ENCODE measurements around the gene TUBA4B.
A peak's percentile ranks its signal among the peaks of the same experiment; 100 is the strongest.
"Not testable (repeated sequence)": the region's sequence is repeated elsewhere in the genome, so short reads cannot be mapped to it uniquely, and the experiment has no call there.

TUBA4B gene

GRCh38 chr2:219251656-219252055 is 1.4 kb upstream of the TUBA4B start:
- no peak overlapping the region for H3K27ac ChIP-seq (replicated peaks)
- H3K4me3 ChIP-seq (replicated peaks; ENCODE audit: insufficient read depth, low read length) = peak overlapping the region; percentile 79
- TF ChIP-seq GABPA (IDR thresholded peaks at IDR 0.05; ENCODE audit: low read depth) = no peak
- peak; percentile 53; the same call in 1 of the 2 replicates for TF ChIP-seq SPI1 (IDR thresholded peaks at IDR 0.05; ENCODE audit: borderline replicate concordance, low read depth)
- peak in 1 of 2 experiments; percentile 26 for DNase-seq (ENCODE audit: low read depth in 1 of 2, low spot score in 1 of 2)
- H3K27me3 ChIP-seq (ENCODE audit: insufficient read depth, poor library complexity, severe bottlenecking) = no peaks in the 10 kb centered on the region

- H3K27me3 ChIP-seq (ENCODE audit: insufficient read depth, poor library complexity, severe bottlenecking) = no peaks in the 10 kb centered on the region
- peak overlapping the region; percentile 79 for H3K4me3 ChIP-seq (replicated peaks; ENCODE audit: insufficient read depth, low read length)
- TF ChIP-seq GABPA (IDR thresholded peaks at IDR 0.05; ENCODE audit: low read depth) = no peak
- H3K27ac ChIP-seq (replicated peaks) = peak overlapping the region; percentile 74
- no peak for DNase-seq (ENCODE audit: low read depth in 1 of 2, low spot score in 1 of 2)
Observed at GRCh38 chr2:219252084-219252483, 959 bp upstream of the TUBA4B start.

GRCh38 chr2:219252570-219252899 is 508 bp upstream of the TUBA4B start:
- peak overlapping the region; percentile 74 for H3K27ac ChIP-seq (replicated peaks)
- no peaks in the 10 kb centered on the region for H3K27me3 ChIP-seq (ENCODE audit: insufficient read depth, poor library complexity, severe bottlenecking)
- no peak for DNase-seq (ENCODE audit: low read depth in 1 of 2, low spot score in 1 of 2)
- H3K4me3 ChIP-seq (replicated peaks; ENCODE audit: insufficient read depth, low read length) = peak overlapping the region; percentile 79
- TF ChIP-seq SPI1 (IDR thresholded peaks at IDR 0.05; ENCODE audit: borderline replicate concordance, low read depth) = no peak
- TF ChIP-seq REST (IDR thresholded peaks at IDR 0.05; ENCODE audit: insufficient replicate concordance, low read depth) = no peak
- TF ChIP-seq CTCF (IDR thresholded peaks at IDR 0.05; ENCODE audit: insufficient read depth, low read length) = no peak
- TF ChIP-seq POLR2AphosphoS5 (IDR thresholded peaks at IDR 0.05; ENCODE audit: low read depth) = no peak
- no peak for TF ChIP-seq GABPA (IDR thresholded peaks at IDR 0.05; ENCODE audit: low read depth)

- peak; percentile 89 for TF ChIP-seq POLR2AphosphoS5 (IDR thresholded peaks at IDR 0.05; ENCODE audit: low read depth)
- no peak for TF ChIP-seq GABPA (IDR thresholded peaks at IDR 0.05; ENCODE audit: low read depth)
- peak; percentile 30 for TF ChIP-seq REST (IDR thresholded peaks at IDR 0.05; ENCODE audit: insufficient replicate concordance, low read depth)
- peak within 1 kb of the TSS; percentile 74 for H3K27ac ChIP-seq (replicated peaks)
- peak; percentile 80 for DNase-seq (ENCODE audit: low read depth in 1 of 2, low spot score in 1 of 2)
- H3K4me3 ChIP-seq (replicated peaks; ENCODE audit: insufficient read depth, low read length) = peak within 1 kb of the TSS; percentile 79
- H3K27me3 ChIP-seq (ENCODE audit: insufficient read depth, poor library complexity, severe bottlenecking) = no peaks in the 10 kb centered on the region
Observed at GRCh38 chr2:219253753-219254589, 928 bp downstream of the TUBA4B start, which contains the start of gene TUBA4A. TUBA4A (minus strand) TSS chr2:219253918; CDS start chr2:219253858, 60 bp downstream.

- Histone ChIP-seq H3K4me3 (replicated peaks; ENCODE audit: insufficient read depth, low read length) (peak overlapping the region; percentile 79), H3K27me3 (ENCODE audit: insufficient read depth, poor library complexity, severe bottlenecking) (no peaks in the 10 kb centered on the region), H3K27ac (replicated peaks) (peak overlapping the region; percentile 23)
- peak in 1 of 2 experiments; percentile 80 for DNase-seq (ENCODE audit: low read depth in 1 of 2, low spot score in 1 of 2)
- TF ChIP-seq CTCF (IDR thresholded peaks at IDR 0.05; ENCODE audit: insufficient read depth, low read length) = no peak
- TF ChIP-seq SPI1 (IDR thresholded peaks at IDR 0.05; ENCODE audit: borderline replicate concordance, low read depth) = peak; percentile 57; the same call in 1 of the 2 replicates
Observed at GRCh38 chr2:219254590-219255201, 1.7 kb downstream of the TUBA4B start.

GRCh38 chr2:219258942-219259341 is 5.9 kb downstream of the TUBA4B start:
- H3K27ac ChIP-seq (replicated peaks); H3K27me3 ChIP-seq (ENCODE audit: insufficient read depth, poor library complexity, severe bottlenecking); DNase-seq (ENCODE audit: low read depth in 1 of 2, low spot score in 1 of 2); H3K4me3 ChIP-seq (replicated peaks; ENCODE audit: insufficient read depth, low read length): not testable (repeated sequence)
